Measurements from ENCODE around the gene FTCD.

DNA sequence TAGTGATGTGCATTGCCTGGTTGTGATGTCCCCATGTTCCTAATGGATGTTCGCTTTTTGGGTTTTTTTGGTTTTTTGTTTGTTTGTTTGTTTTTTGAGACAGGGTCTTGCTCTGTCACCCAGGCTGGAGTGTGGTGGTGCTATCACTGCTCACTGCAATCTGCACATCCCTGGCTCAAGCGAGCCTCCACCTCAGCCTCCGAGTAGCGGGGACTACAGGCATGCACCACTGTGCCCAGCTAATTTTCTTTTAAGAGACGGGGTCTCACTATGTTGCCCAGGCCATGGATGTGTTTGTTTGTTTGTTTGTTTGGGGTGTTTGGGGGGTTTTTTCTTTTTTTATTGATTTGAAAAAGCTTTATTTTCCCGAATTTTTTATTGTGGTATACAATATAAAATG lies 55.4 kb downstream of the FTCD start:
- TF ChIP-seq, protein P1, sequence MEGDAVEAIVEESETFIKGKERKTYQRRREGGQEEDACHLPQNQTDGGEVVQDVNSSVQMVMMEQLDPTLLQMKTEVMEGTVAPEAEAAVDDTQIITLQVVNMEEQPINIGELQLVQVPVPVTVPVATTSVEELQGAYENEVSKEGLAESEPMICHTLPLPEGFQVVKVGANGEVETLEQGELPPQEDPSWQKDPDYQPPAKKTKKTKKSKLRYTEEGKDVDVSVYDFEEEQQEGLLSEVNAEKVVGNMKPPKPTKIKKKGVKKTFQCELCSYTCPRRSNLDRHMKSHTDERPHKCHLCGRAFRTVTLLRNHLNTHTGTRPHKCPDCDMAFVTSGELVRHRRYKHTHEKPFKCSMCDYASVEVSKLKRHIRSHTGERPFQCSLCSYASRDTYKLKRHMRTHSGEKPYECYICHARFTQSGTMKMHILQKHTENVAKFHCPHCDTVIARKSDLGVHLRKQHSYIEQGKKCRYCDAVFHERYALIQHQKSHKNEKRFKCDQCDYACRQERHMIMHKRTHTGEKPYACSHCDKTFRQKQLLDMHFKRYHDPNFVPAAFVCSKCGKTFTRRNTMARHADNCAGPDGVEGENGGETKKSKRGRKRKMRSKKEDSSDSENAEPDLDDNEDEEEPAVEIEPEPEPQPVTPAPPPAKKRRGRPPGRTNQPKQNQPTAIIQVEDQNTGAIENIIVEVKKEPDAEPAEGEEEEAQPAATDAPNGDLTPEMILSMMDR (IDR thresholded peaks at IDR 0.05 in 2 of 3, conservative IDR thresholded peaks at IDR 0.05 in 1 of 3; ENCODE audit: insufficient read depth in 2 of 3, low read depth in 1 of 3, low read length in 3 of 3), result no peak
- no peak for TF ChIP-seq NFYB (IDR thresholded peaks at IDR 0.05; ENCODE audit: extremely low read depth, insufficient read length)
- TF ChIP-seq, protein P2, sequence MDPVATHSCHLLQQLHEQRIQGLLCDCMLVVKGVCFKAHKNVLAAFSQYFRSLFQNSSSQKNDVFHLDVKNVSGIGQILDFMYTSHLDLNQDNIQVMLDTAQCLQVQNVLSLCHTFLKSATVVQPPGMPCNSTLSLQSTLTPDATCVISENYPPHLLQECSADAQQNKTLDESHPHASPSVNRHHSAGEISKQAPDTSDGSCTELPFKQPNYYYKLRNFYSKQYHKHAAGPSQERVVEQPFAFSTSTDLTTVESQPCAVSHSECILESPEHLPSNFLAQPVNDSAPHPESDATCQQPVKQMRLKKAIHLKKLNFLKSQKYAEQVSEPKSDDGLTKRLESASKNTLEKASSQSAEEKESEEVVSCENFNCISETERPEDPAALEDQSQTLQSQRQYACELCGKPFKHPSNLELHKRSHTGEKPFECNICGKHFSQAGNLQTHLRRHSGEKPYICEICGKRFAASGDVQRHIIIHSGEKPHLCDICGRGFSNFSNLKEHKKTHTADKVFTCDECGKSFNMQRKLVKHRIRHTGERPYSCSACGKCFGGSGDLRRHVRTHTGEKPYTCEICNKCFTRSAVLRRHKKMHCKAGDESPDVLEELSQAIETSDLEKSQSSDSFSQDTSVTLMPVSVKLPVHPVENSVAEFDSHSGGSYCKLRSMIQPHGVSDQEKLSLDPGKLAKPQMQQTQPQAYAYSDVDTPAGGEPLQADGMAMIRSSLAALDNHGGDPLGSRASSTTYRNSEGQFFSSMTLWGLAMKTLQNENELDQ (CRISPR knock-in tag; IDR thresholded peaks at IDR 0.05; ENCODE audit: borderline replicate concordance), result no peak
